ENCODE data around the gene TRIM13.

GRCh38 chr13:50055454-50055853 is 58.6 kb downstream of the TRIM13 start:
- no peak for TF ChIP-seq MEF2D (CRISPR knock-in tag; IDR thresholded peaks at IDR 0.05)
- no peak for TF ChIP-seq GLI4 (CRISPR knock-in tag; IDR thresholded peaks at IDR 0.05; ENCODE audit: borderline replicate concordance)
- TF ChIP-seq SP1 (IDR thresholded peaks at IDR 0.05), result no peak
- no peak for TF ChIP-seq SP1 (CRISPR knock-in tag; IDR thresholded peaks at IDR 0.05)
- no peak for TF ChIP-seq CTCF (CRISPR knock-in tag; IDR thresholded peaks at IDR 0.05)
- TF ChIP-seq TAF15 (IDR thresholded peaks at IDR 0.05; ENCODE audit: low read depth, low read length, poor library complexity, severe bottlenecking), result no peak
- no peak for TF ChIP-seq JUN (CRISPR knock-in tag; IDR thresholded peaks at IDR 0.05)
- TF ChIP-seq ZNF616 (CRISPR knock-in tag; IDR thresholded peaks at IDR 0.05; ENCODE audit: low read depth), result no peak
- no peak for TF ChIP-seq POLR2AphosphoS5 (IDR thresholded peaks at IDR 0.05; ENCODE audit: low read depth, low read length)
- TF ChIP-seq KDM3A (CRISPR knock-in tag; IDR thresholded peaks at IDR 0.05; ENCODE audit: low read depth), result no peak
- TF ChIP-seq IRF2 (CRISPR knock-in tag; IDR thresholded peaks at IDR 0.05), result no peak
- no peak for TF ChIP-seq CEBPB (IDR thresholded peaks at IDR 0.05; ENCODE audit: borderline replicate concordance, low read depth, low read length)
